ENCODE measurements around the gene CCDC85A. TPM values are rescaled to one million over a fixed set of nuclear protein-coding genes. Genes with fewer than 3 reads are reported as not detected.

Gene CCDC85A
- total and polyA plus RNA-seq, 12 donors = 0.13 to 1.1 (median 0.65) TPM; not detected in 1

DNA sequence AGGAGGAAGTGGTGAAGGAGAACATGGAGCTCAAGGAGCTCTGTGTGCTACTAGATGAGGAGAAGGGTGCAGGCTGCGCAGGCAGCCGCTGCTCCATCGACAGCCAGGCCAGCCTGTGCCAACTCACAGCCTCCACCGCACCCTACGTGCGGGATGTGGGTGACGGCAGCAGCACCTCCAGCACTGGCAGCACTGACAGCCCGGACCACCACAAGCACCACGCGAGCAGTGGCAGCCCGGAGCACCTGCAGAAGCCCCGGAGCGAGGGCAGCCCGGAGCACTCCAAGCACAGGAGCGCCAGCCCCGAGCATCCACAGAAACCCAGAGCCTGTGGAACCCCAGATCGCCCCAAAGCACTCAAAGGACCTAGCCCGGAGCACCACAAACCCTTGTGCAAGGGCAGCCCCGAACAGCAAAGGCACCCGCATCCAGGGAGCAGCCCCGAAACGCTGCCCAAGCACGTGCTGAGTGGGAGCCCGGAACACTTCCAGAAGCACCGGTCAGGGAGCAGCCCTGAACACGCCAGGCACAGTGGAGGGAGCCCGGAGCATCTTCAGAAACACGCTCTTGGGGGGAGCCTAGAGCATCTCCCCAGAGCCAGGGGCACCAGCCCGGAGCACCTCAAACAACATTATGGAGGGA, 9.0 kb downstream of the CCDC85A start:
- no peaks in the 10 kb centered on the region for H3K4me1 ChIP-seq (replicated peaks in 1 of 2)
- H3K27ac ChIP-seq = no peak overlapping the region
- no peak overlapping the region for H3K4me3 ChIP-seq
- intact Hi-C loops (cut with DNase I) = no loop called here
- H3K9me3 ChIP-seq (replicated peaks in 1 of 3) = no peaks in the 10 kb centered on the region
- H3K27me3 ChIP-seq = peaks cover 3% of the 10 kb centered on the region
- TF ChIP-seq, protein P1, sequence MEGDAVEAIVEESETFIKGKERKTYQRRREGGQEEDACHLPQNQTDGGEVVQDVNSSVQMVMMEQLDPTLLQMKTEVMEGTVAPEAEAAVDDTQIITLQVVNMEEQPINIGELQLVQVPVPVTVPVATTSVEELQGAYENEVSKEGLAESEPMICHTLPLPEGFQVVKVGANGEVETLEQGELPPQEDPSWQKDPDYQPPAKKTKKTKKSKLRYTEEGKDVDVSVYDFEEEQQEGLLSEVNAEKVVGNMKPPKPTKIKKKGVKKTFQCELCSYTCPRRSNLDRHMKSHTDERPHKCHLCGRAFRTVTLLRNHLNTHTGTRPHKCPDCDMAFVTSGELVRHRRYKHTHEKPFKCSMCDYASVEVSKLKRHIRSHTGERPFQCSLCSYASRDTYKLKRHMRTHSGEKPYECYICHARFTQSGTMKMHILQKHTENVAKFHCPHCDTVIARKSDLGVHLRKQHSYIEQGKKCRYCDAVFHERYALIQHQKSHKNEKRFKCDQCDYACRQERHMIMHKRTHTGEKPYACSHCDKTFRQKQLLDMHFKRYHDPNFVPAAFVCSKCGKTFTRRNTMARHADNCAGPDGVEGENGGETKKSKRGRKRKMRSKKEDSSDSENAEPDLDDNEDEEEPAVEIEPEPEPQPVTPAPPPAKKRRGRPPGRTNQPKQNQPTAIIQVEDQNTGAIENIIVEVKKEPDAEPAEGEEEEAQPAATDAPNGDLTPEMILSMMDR (IDR thresholded peaks at IDR 0.05) = no peak
- no peak for TF ChIP-seq POLR2A (IDR thresholded peaks at IDR 0.05)
- no peaks in the 10 kb centered on the region for H3K36me3 ChIP-seq (replicated peaks in 1 of 2)
- no peak for DNase-seq
- 84 to 92% (median 87%) methylated on average over 2 to 29 of the region's 29 CpGs for WGBS, 4 donors

- no peaks in the 10 kb centered on the region for H3K4me1 ChIP-seq (replicated peaks in 1 of 2)
- intact Hi-C loops (cut with DNase I) = no loop called here
- no peak for DNase-seq
- H3K36me3 ChIP-seq (replicated peaks in 1 of 2) = no peaks in the 10 kb centered on the region
- TF ChIP-seq POLR2A (IDR thresholded peaks at IDR 0.05) = no peak
- TF ChIP-seq, protein P1 (IDR thresholded peaks at IDR 0.05) = no peak
- no peak overlapping the region for H3K27ac ChIP-seq
- H3K9me3 ChIP-seq (replicated peaks in 1 of 3) = no peaks in the 10 kb centered on the region
- H3K27me3 ChIP-seq = peaks cover 3% of the 10 kb centered on the region
- no peak overlapping the region for H3K4me3 ChIP-seq
These were observed 11.8 kb downstream of the CCDC85A start for GRCh38 chr2:56195563-56195962.

DNA sequence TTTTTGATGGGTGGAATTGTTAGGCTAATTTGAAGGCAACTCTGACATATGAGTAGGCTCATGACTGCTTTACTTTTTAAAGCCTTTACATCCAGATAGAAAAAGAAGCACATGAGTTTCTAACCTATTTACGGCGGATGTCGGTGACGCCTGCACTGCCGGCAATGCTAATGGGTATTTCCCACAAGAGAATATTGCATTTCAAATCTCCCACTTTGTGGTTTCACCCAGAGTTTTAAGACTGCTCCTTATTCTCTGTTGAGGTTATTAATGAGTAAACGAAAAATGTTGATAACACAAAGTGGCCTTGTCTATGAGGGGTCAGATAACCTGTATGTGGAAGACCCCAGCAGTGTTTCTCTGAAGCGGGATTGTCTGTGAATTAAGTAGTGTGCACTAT, 14.0 kb downstream of the CCDC85A start:
- no peak for DNase-seq
- Histone ChIP-seq H3K36me3 (replicated peaks in 1 of 2) (no peaks in the 10 kb centered on the region), H3K27ac (no peak overlapping the region), H3K4me3 (no peak overlapping the region), H3K4me1 (replicated peaks in 1 of 2) (no peaks in the 10 kb centered on the region), H3K27me3 (no peaks in the 10 kb centered on the region), H3K9me3 (replicated peaks in 1 of 3) (no peaks in the 10 kb centered on the region)
- 81 to 89% (median 87%) methylated on average over 7 of the region's 7 CpGs for WGBS, 4 donors
- intact Hi-C loops (cut with DNase I) = no loop called here
- TF ChIP-seq, protein P1 (IDR thresholded peaks at IDR 0.05) = no peak
- no peak for TF ChIP-seq POLR2A (IDR thresholded peaks at IDR 0.05)

DNA sequence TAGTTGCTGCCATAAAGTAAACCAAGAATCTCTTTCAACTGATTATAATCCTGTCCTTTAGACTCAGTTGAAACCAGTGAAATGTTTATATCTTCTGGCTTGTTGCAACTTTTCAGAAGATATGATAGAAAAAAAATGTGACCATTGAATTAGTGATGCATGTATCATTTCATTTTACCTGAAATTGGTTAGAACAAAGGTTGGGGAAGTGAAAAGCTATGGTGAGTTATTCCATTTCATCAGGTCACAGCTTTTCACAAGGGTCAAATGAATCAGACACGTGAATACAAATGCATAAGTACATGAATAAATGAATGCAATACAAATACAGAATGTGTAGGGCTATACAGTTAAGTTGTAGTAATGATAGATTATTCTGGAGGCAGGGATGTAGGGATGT, 15.1 kb downstream of the CCDC85A start:
- no peaks in the 10 kb centered on the region for H3K27me3 ChIP-seq
- no peak overlapping the region for H3K27ac ChIP-seq
- 60 to 84% (median 82%) methylated on average over 1 of the region's 1 CpG for WGBS, 4 donors
- DNase-seq = no peak
- TF ChIP-seq, protein P1 (IDR thresholded peaks at IDR 0.05) = no peak
- TF ChIP-seq POLR2A (IDR thresholded peaks at IDR 0.05) = no peak
- H3K9me3 ChIP-seq (replicated peaks in 1 of 3) = no peaks in the 10 kb centered on the region
- H3K36me3 ChIP-seq (replicated peaks in 1 of 2) = no peaks in the 10 kb centered on the region
- H3K4me3 ChIP-seq = no peak overlapping the region
- H3K4me1 ChIP-seq (replicated peaks in 1 of 2) = no peaks in the 10 kb centered on the region
- intact Hi-C loops (cut with DNase I) = no loop called here
